Stimulated activated naive B cell treated with anti-CD40 and anti-IgM and Interleukin-4, amounts not matched to agents 10 μg/mL and 1 μg/mL and 100 μg/mL, for 72 hours (primary cell): ENCODE results near the gene STEAP3.

Source experiments
- ATAC-seq, 2 donors: fragments of 150-1000 bp; cut with Tn5 transposase; replicated peaks; 2 replicates each; pipeline ENCODE4 v1.10.0; 2021; ENCODE audit warnings: moderate library complexity in 1 of 2
- DNase-seq: peaks from one replicate; pipeline ENCODE4 v3.0.0; 2021
- H3K27ac Mint-ChIP-seq: one replicate; pipeline ENCODE4 v1.8.0; 2022; ENCODE audit warnings: mild to moderate bottlenecking, mixed read lengths
- H3K27me3 Mint-ChIP-seq, 2 donors: one replicate each; pipeline ENCODE4 v1.8.0; 2022; ENCODE audit warnings: mixed read lengths in 2 of 2
- H3K36me3 Mint-ChIP-seq, 2 donors: one replicate each; pipeline ENCODE4 v1.8.0; 2022; ENCODE audit warnings: mixed read lengths in 2 of 2, mild to moderate bottlenecking in 1 of 2
- H3K4me1 Mint-ChIP-seq, 2 donors: one replicate each; pipeline ENCODE4 v1.8.0; 2022; ENCODE audit warnings: mixed read lengths in 2 of 2, mild to moderate bottlenecking in 1 of 2
- H3K4me3 Mint-ChIP-seq, 2 donors: one replicate each; pipeline ENCODE4 v1.8.0; 2022; ENCODE audit warnings: mild to moderate bottlenecking in 2 of 2, mixed read lengths in 2 of 2, moderate library complexity in 1 of 2
- H3K9me3 Mint-ChIP-seq, 2 donors: one replicate each; pipeline ENCODE4 v1.8.0; 2022; ENCODE audit warnings: mixed read lengths in 2 of 2, mild to moderate bottlenecking in 1 of 2

Gene STEAP3, protein sequence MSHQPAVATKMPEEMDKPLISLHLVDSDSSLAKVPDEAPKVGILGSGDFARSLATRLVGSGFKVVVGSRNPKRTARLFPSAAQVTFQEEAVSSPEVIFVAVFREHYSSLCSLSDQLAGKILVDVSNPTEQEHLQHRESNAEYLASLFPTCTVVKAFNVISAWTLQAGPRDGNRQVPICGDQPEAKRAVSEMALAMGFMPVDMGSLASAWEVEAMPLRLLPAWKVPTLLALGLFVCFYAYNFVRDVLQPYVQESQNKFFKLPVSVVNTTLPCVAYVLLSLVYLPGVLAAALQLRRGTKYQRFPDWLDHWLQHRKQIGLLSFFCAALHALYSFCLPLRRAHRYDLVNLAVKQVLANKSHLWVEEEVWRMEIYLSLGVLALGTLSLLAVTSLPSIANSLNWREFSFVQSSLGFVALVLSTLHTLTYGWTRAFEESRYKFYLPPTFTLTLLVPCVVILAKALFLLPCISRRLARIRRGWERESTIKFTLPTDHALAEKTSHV

DNA sequence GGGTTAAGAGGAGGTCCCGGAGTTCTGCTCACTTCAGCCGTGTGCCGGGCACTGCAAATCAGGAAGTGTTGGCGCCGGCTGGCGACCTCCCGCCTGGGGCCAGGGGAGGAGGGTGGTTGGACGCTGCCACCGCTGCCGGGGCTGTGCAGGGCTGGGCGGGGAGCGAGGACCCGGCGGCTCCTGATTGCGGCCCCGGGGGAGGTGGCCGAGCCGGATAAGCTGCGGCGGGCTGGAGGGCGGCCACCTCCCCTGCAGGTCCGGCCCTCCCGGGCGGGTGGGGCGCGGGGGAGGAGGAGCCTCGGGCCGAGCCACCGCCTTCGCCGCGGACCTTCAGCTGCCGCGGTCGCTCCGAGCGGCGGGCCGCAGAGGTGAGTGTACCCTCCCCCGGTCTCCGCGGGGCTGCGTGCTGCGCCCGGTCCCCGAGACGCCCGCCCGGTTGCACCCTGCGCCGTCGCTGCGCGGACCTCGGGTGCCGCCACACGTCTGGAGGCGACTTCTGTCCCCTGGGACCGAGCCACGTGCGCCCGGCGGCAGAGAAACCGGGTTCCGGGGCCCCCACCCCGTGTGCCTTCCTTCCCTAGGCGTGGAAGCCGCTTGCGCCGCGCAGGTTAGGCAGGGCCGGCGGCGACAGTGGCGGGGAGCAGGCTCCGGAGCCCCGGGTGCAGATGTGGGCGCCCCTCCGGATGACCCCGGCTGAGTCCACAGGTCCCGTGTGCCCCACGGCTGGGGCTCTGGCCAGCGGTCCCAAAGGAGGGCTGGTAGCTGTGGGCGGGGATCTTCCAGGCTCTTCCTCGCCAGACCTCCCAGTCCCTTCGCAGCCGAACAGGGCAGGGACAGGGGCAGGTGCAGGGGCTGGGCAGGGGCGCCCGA lies at the start of gene STEAP3:
STEAP3 (plus strand) TSS at position 314 of the 870 bp plus-strand sequence. CDS start 7,179 bp downstream, outside the sequence.
- Mint-ChIP-seq H3K27ac (no peak within 1 kb of the TSS), H3K27me3 (peaks cover 33 to 40% of the 10 kb centered on the region in 2 donors), H3K4me3 (peak within 1 kb of the TSS; percentile 59 to 80), H3K36me3 (no peaks in the 10 kb centered on the region), H3K4me1 (no peaks in the 10 kb centered on the region), H3K9me3 (no peaks in the 10 kb centered on the region)
- ATAC-seq (peak; percentile 74), DNase-seq (peak; percentile 33)

DNA sequence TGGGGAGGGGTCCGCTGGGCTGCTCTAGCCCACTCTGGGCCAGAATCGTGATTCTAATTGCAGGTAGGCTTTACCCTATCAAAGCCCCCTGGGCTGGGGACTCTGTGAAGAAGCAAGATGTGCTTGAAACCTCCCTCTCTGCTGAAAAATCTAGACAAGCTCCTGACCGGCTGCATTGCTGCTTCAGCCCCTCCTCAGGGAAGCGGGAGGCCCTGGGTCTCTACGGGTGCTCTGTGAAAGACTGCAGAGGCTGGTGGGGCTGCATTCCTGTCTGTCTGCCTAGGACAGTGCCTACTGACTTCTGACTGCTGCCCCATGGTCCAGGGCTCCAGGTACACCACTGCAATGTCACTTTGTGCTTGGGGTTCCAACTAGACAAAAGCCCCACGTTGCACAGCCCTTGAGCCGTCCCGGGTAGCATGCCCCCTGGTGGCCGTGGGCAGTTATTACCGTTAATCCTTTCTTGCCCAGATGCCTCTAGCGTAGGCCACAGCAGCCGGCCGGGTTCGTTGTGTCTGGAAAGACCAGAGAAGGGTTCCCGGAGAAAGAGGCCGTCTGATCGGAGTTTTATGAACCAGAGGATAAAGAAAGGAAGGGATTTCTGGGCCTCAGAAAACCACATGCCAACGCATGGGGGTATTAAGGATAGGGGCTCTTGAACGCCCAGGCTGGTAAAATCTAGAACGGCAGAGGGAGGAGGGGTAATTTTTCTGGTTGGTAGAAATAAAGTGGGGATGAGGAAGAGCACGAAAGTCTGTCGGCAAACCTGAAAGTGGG lies 49.2 kb upstream of the STEAP3 start:
- DNase-seq (peak; percentile 28), ATAC-seq (peak; percentile 74 to 77)
- no peaks in the 10 kb centered on the region for H3K9me3 Mint-ChIP-seq
- H3K27ac Mint-ChIP-seq: no peak overlapping the region
- H3K27me3 Mint-ChIP-seq: peaks cover 0 to 6% of the 10 kb centered on the region in 2 donors
- H3K36me3 Mint-ChIP-seq: no peaks in the 10 kb centered on the region
- no peaks in the 10 kb centered on the region for H3K4me1 Mint-ChIP-seq
- no peak overlapping the region for H3K4me3 Mint-ChIP-seq

DNA sequence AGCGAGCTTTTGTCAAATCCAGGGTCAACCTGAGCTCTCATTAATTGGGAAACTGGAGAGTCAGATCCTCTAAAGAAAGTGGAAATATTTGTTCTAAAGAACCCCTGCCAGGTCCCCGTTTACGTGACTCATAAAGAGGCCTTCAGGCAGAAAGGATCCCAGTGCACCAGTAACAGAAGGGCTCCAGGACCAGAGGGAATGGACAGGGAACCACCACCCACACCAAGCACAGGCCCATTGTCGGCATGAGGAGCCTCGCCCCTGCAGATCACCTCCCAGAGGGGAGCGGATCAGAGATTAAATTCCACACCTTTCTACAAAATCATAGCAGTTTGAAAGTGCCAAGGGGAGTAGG lies 48.7 kb upstream of the STEAP3 start:
- Mint-ChIP-seq H3K36me3 (no peaks in the 10 kb centered on the region), H3K27ac (no peak overlapping the region), H3K9me3 (no peaks in the 10 kb centered on the region), H3K4me3 (no peak overlapping the region), H3K27me3 (peaks cover 0 to 6% of the 10 kb centered on the region in 2 donors), H3K4me1 (no peaks in the 10 kb centered on the region)
- ATAC-seq (no peak), DNase-seq (no peak)

DNA sequence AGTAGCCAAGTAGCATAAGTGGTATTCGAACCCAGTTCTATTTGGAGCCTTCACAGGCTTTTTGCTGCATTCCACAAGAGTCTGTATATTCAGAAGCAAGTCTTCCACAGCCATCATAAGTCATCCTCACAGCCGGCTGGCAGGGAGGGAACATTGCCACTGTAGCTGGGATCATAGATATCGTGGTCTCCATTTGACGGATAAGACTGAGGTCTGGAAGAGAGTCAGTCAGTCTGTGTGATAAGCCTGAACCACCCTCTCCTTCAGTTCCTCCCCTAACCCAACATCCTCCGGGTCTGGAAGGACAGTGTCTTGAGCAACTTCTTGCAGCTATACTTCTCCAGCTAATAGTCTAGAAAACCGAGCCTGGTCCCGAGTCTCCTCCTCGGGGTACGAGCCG lies 48.1 kb upstream of the STEAP3 start:
- Mint-ChIP-seq H3K4me1 (no peaks in the 10 kb centered on the region), H3K9me3 (no peaks in the 10 kb centered on the region), H3K36me3 (no peaks in the 10 kb centered on the region), H3K27me3 (peaks cover 0 to 2% of the 10 kb centered on the region in 2 donors), H3K4me3 (no peak overlapping the region), H3K27ac (no peak overlapping the region)
- DNase-seq: no peak
- ATAC-seq: no peak

DNA sequence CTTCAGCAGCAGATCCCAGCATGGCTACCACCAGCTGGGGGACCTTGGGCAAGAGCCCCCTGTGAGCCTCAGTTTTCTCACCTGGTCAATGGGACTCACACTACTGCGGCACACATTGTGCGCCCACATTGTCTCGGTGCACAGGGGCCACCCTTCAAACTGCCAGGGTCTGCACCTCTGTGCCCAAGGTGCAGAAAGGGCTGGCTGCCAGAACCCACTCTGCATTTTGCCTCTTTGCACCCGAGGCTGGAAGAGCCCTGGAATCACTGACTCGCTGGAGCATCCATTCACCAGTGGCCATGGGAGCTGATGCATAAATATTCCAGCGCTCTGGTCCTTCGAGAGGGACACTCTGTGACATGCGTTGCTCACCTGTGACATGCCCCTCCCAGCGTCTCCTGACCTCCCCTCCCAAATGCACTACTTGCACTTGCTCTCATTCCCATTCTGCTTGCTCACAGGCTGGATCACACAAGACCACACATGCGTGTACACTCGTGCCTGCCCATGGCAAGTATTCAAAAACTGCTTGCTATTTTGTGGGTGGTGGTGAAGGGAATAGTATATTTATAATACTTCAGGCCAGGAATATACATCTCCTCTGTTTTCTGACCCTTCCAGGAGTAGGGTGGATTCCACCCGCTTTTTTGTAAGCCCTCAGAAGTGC lies 46.3 kb upstream of the STEAP3 start:
- Mint-ChIP-seq H3K27ac (no peak overlapping the region), H3K36me3 (no peaks in the 10 kb centered on the region), H3K9me3 (no peaks in the 10 kb centered on the region), H3K27me3 (no peaks in the 10 kb centered on the region), H3K4me3 (no peak overlapping the region), H3K4me1 (no peaks in the 10 kb centered on the region)
- DNase-seq: no peak
- ATAC-seq: no peak

DNA sequence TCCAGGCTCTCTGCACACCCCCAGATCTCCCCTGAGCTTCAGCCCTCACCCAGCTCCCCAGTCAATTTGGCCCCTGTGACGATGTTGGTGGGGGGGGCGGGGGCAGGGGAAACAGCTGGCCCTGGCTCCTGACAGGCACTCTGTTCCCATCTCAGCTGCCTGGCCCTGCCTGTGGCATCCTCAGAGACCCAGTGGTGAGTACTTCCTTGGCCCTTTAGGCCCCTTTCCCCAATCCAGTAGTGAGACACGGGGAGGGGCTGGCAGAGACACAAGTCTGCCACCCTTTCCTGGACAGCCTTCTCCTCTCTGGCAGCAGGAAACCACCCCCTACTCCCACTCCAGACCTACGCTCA lies 45.8 kb upstream of the STEAP3 start:
- Mint-ChIP-seq H3K27me3 (no peaks in the 10 kb centered on the region), H3K9me3 (no peaks in the 10 kb centered on the region), H3K4me1 (no peaks in the 10 kb centered on the region), H3K36me3 (no peaks in the 10 kb centered on the region), H3K27ac (no peak overlapping the region), H3K4me3 (no peak overlapping the region)
- ATAC-seq (no peak), DNase-seq (no peak)

DNA sequence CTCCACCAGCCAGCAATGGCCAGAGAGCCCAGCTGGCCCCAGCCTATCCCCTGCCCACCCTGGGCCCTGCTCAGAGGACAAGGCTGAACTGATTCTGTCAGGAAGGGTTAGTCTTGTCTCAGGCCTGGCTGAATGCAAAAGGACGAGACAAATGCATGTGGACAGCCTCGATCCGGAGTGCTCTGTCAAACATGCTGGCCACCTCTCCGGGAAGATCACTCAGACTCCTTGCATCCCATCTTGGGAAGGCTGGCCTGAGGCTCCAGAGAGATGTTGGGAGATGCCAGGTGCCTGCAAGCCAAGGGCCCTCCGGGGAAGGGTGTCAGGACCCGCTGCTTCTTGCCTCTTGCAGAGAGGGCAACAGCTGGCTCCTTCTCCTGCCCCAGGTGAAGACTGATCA lies 44.9 kb upstream of the STEAP3 start:
- Mint-ChIP-seq H3K27ac (no peak overlapping the region), H3K9me3 (no peaks in the 10 kb centered on the region), H3K36me3 (no peaks in the 10 kb centered on the region), H3K4me1 (no peaks in the 10 kb centered on the region), H3K4me3 (no peak overlapping the region), H3K27me3 (no peaks in the 10 kb centered on the region)
- no peak for ATAC-seq
- DNase-seq: no peak

DNA sequence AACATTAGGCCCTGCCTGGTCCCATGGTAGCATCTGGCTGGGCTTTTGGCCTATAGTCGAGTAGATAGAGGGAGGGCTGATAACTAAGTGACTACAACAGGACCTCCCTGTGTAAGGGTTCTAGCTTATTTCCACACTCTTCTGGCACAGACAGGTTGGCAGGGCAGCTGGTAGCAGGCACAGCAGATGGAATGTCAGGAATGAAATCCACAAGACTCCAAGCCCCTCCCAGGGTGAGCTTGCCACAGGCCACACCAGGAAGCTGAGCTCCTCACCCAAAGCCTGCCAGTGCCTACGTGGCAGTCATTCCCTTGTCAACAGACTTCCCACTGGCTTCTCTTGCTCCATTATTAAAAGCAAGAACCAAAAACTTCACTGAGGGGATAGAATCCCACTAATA lies 44.4 kb upstream of the STEAP3 start:
- ATAC-seq (no peak), DNase-seq (no peak)
- Mint-ChIP-seq H3K27ac (no peak overlapping the region), H3K27me3 (no peaks in the 10 kb centered on the region), H3K9me3 (no peaks in the 10 kb centered on the region), H3K36me3 (no peaks in the 10 kb centered on the region), H3K4me1 (no peaks in the 10 kb centered on the region), H3K4me3 (no peak overlapping the region)

DNA sequence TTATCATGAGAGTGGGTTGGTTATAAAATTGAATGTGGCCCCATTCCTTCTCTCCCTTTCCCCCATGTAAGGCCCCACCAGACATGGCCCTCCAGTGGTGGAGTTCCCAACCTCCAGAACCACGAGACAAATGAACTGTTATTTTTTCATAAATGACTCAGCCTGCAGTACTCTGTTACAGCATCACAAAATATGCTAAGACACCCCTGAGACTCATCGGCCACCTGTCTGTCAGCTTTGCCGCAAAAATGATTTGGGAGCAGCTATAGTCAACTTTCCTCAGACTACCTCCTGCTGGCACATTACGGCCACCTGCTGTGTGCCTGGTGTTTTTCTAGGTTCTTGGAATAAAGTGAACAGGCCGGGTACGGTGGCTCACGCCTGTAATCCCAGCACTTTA lies 43.6 kb upstream of the STEAP3 start:
- no peaks in the 10 kb centered on the region for H3K27me3 Mint-ChIP-seq
- H3K4me1 Mint-ChIP-seq: no peaks in the 10 kb centered on the region
- H3K27ac Mint-ChIP-seq: no peak overlapping the region
- no peaks in the 10 kb centered on the region for H3K9me3 Mint-ChIP-seq
- DNase-seq (no peak), ATAC-seq (no peak)
- no peaks in the 10 kb centered on the region for H3K36me3 Mint-ChIP-seq
- H3K4me3 Mint-ChIP-seq: no peak overlapping the region

DNA sequence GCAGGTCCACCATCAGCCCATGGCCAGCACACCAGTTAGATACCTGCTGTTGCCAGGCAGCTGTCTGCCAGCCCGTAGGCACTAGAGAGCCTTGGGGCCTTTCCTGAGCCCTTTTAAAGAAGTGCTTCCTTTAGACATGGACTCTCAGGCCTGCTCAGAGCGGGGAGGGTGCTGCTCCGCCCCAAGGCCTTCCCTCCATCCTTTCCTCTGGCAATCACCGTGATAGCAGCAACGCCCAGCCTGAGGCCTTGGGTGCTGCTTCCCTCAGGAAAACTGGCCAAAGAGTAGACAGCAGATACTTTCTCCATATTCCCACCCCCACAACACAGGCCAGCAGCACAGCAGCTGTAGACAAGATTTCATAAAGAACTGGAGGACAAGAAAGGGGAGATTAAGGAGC lies 42.7 kb upstream of the STEAP3 start:
- H3K4me3 Mint-ChIP-seq: no peak overlapping the region
- ATAC-seq: no peak

DNA sequence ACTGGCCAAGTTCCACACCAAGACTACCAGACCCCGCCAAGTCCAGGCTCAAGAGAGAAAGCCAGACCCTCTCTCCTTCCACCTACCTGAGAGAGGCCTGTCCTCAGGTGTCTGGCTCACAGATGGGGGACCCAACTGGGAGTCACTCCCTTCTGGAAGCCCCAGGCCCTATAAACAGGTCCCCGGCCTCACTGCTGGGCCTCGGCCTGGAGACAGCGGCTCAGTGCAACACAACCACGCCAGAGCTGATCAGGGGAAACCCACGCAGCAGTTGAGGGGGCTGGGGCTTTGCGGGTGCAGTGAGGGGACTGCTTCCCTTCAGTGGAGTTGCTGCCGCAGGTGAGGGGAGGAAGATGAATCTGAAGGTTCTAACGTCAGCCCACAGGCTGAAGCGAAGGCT lies 42.2 kb upstream of the STEAP3 start:
- Mint-ChIP-seq H3K4me1 (no peaks in the 10 kb centered on the region), H3K36me3 (no peaks in the 10 kb centered on the region), H3K27me3 (peaks cover 0 to 5% of the 10 kb centered on the region in 2 donors), H3K4me3 (no peak overlapping the region), H3K27ac (peak overlapping the region; percentile 14), H3K9me3 (no peaks in the 10 kb centered on the region)
- ATAC-seq: no peak
- DNase-seq: no peak

More for the DNA sequence above, 42.7 kb upstream of the STEAP3 start:
- H3K27me3 Mint-ChIP-seq: no peaks in the 10 kb centered on the region
- no peaks in the 10 kb centered on the region for H3K4me1 Mint-ChIP-seq
- H3K36me3 Mint-ChIP-seq: no peaks in the 10 kb centered on the region
- no peak overlapping the region for H3K27ac Mint-ChIP-seq
- no peaks in the 10 kb centered on the region for H3K9me3 Mint-ChIP-seq
- DNase-seq: no peak

DNA sequence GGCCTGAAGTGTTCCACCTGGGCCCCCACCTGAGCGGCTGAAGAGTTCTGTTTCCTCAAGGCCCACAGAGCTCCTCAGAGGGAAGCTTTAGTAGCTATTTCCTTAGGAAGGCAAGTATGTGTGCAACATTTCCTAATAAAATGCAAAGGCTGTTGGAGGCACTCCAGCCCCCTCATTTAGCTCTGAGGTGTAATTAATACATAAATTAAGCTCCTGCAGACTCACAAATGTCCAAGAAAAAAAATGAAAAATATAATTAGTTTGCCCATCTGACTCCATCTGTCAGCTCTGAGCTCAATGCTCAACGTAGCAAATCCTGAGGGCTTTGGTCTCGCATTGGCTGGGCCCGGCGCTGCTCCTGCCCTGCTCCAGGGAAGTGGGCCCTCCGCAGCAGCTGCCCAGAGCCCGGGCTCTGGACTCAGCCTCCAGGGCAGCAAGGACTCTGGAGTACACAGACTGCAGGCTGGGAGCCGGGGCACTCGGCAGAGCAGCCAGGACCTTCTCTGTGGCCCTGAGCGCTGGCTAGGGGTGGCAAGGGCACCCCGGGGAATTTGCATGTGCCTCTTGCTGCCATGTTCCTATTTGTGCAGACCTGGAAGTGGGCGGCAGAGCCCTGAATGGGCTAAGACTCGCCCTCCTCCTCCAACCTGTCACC lies 41.7 kb upstream of the STEAP3 start:
- ATAC-seq (no peak), DNase-seq (no peak)
- no peaks in the 10 kb centered on the region for H3K4me1 Mint-ChIP-seq
- H3K36me3 Mint-ChIP-seq: no peaks in the 10 kb centered on the region
- H3K27me3 Mint-ChIP-seq: peaks cover 0 to 7% of the 10 kb centered on the region in 2 donors
- no peak overlapping the region for H3K4me3 Mint-ChIP-seq
- H3K27ac Mint-ChIP-seq: no peak overlapping the region
- no peaks in the 10 kb centered on the region for H3K9me3 Mint-ChIP-seq

DNA sequence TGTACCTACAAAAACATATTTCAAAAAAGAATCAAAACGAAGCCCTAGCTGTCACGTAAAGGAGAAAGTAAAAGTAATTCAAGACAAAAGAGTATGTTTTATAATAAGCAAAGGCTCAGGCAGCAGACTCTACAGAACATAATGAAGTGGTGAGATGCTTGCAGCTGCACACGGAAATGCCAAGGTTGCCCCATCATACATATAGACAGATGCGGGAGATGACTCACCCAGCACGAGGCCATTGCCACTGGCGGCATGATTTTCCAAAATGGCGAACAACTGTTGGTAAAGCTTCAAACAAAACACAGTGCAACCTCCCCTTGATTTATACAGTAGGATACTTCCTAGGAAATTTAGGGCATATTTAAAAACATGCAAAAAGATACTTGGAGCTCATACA lies 39.1 kb upstream of the STEAP3 start:
- DNase-seq (no peak), ATAC-seq (no peak)
- H3K27ac Mint-ChIP-seq: no peak overlapping the region
- no peak overlapping the region for H3K4me3 Mint-ChIP-seq
- no peaks in the 10 kb centered on the region for H3K9me3 Mint-ChIP-seq
- peaks cover 5 to 11% of the 10 kb centered on the region in 2 donors for H3K27me3 Mint-ChIP-seq
- no peaks in the 10 kb centered on the region for H3K36me3 Mint-ChIP-seq
- H3K4me1 Mint-ChIP-seq: no peaks in the 10 kb centered on the region
